SU-DHL-6 (cell line): ENCODE data around the gene ZNF276.

ENCODE experiments used
- EZH2phosphoT487 ChIP-seq: fragments of 200-600 bp; sonication (generic), shearing (Covaris generic); conservative IDR thresholded peaks from 2 replicates; pipeline ENCODE4 v1.6.1; 2018; ENCODE audit warnings: mild to moderate bottlenecking, antibody characterized with exemption, low read length, moderate library complexity, mixed read lengths
- TF ChIP-seq, protein P1 (sequence below): fragments of 200-600 bp; sonication (generic); IDR thresholded peaks from one replicate; pipeline ENCODE4 v1.5.1; 2017; ENCODE audit warnings: antibody characterized with exemption, mild to moderate bottlenecking, low read length, moderate library complexity; ENCODE audit not compliant: insufficient read depth, poor library complexity, severe bottlenecking

DNA sequence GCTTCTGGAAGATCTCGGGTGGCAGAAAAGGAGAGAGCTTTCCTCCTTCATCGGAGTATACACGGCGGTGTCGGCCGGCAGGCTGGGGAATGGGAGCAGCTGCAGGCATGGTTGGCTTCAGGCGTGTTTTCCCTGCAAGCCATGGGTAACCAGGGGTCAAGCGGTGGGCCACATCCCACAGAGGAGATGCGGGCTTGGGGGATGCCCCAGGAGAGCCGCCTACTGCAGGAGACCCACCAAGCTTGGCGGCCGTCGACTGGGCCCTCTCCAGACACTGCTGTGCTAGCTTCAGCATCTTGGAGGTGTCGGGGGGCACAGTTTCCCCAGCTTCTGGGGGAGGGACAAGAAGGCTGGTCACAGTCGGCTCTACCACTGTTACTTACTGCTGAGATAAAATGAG, 4.8 kb upstream of the ZNF276 start:
- TF ChIP-seq, protein P1, sequence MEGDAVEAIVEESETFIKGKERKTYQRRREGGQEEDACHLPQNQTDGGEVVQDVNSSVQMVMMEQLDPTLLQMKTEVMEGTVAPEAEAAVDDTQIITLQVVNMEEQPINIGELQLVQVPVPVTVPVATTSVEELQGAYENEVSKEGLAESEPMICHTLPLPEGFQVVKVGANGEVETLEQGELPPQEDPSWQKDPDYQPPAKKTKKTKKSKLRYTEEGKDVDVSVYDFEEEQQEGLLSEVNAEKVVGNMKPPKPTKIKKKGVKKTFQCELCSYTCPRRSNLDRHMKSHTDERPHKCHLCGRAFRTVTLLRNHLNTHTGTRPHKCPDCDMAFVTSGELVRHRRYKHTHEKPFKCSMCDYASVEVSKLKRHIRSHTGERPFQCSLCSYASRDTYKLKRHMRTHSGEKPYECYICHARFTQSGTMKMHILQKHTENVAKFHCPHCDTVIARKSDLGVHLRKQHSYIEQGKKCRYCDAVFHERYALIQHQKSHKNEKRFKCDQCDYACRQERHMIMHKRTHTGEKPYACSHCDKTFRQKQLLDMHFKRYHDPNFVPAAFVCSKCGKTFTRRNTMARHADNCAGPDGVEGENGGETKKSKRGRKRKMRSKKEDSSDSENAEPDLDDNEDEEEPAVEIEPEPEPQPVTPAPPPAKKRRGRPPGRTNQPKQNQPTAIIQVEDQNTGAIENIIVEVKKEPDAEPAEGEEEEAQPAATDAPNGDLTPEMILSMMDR, result no peak
- TF ChIP-seq EZH2phosphoT487, result no peak
